ENCODE data around the gene CST8.

CST8 gene

DNA sequence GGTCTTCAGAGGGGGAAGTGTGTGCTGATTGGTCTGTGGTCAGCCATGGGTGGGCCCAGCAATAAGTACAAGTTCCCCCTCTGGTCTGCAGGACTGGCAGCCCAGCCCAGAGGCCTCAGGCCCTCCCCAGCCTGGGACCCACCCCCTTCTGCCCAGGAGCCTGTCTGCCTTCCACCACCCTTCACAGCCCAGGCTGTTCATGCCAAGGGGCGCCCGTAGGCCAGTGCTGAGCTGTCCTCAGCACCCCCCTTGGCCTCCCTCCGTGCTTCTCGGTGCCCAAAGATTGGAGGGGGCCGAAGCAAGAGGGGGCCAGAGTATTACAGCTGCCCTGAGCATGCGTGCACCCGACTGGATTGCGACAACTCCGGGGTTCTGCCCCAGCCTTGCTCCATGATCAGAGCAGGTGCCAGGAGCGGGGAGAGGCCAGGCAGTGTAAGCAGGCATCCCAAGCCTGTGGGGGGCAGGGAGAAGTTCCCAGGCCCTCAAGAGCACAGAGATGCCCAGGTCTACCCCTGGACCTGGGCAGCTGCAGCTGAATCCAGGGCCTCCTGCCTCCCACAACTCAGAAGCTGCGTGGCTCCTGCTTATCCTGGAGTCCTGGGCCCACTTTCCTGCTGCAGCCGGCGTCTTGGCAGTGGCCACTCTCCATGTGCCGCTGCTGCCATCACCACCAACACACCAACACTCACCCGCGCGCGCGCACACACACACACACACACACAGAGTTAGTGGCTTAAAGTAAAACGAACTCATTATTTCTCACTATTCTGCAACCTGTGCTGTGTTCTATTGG lies 44.1 kb downstream of the CST8 start:
- H3K4me3 ChIP-seq (ENCODE audit: low read depth, low read length): no peak overlapping the region
- no peak for DNase-seq (ENCODE audit: low read depth)
- TF ChIP-seq POLR2A (IDR thresholded peaks at IDR 0.05; ENCODE audit: extremely low read depth, insufficient read length) (no peak), MYC (IDR thresholded peaks at IDR 0.05; ENCODE audit: low read depth, low read length) (no peak)
- TF ChIP-seq, protein P1, sequence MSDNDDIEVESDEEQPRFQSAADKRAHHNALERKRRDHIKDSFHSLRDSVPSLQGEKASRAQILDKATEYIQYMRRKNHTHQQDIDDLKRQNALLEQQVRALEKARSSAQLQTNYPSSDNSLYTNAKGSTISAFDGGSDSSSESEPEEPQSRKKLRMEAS (IDR thresholded peaks at IDR 0.05; ENCODE audit: low read depth, low read length): no peak

DNA sequence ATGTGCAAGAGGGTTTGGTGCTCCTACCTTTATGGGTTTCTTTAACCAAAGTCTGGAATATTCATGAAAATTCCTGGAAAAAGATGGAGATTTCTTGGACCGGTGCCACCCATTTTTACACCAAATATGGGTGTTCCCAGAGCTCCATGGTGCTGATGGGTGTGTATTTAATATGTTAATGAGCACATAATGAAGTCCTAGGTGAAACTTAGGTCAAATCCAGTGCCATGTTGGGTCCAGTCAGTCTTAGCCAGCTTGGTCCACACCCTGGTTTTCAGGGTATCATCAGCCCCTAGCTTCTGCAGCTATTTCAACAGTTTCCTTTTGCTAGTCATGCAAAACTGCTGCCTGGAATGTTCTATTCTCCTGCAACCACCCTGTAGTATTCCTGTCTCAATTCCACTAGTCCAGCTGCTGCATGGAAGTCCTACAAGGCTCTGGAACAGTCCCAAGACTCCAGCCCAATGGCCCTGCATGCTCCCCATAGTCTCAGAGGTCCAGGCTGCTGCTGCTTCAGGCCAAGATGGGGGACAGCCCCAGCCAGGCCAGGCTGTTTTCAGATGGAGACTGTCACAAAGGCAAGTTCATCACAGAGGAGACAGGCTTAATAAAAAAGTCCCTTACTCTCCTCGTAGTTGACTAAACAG lies 45.5 kb downstream of the CST8 start:
- no peak overlapping the region for H3K4me3 ChIP-seq (ENCODE audit: low read depth, low read length)
- no peak for DNase-seq (ENCODE audit: low read depth)
- TF ChIP-seq MYC (IDR thresholded peaks at IDR 0.05; ENCODE audit: low read depth, low read length) (no peak), POLR2A (IDR thresholded peaks at IDR 0.05; ENCODE audit: extremely low read depth, insufficient read length) (no peak)
- TF ChIP-seq, protein P2, sequence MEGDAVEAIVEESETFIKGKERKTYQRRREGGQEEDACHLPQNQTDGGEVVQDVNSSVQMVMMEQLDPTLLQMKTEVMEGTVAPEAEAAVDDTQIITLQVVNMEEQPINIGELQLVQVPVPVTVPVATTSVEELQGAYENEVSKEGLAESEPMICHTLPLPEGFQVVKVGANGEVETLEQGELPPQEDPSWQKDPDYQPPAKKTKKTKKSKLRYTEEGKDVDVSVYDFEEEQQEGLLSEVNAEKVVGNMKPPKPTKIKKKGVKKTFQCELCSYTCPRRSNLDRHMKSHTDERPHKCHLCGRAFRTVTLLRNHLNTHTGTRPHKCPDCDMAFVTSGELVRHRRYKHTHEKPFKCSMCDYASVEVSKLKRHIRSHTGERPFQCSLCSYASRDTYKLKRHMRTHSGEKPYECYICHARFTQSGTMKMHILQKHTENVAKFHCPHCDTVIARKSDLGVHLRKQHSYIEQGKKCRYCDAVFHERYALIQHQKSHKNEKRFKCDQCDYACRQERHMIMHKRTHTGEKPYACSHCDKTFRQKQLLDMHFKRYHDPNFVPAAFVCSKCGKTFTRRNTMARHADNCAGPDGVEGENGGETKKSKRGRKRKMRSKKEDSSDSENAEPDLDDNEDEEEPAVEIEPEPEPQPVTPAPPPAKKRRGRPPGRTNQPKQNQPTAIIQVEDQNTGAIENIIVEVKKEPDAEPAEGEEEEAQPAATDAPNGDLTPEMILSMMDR (IDR thresholded peaks at IDR 0.05; ENCODE audit: low read depth, low read length): no peak
- TF ChIP-seq, protein P1 (IDR thresholded peaks at IDR 0.05; ENCODE audit: low read depth, low read length): no peak

DNA sequence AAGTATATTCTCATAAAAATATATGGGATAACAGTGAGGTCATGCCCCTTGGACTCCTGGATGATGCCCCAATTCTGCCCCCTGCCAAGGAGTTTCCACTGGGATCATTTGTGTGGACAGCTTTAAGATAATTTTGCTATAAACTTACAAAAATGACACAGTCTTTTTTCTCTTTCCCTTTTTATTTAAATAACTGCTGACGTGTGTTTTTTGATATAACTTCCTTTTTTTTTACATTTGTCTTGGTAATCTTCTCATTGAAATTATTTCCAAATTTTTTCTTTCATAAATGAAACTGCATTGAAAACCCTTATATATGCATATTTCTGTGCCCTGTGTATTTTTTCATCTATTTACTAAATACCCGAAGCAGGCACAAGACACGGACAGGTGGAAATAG lies 46.1 kb downstream of the CST8 start:
- TF ChIP-seq POLR2A (IDR thresholded peaks at IDR 0.05; ENCODE audit: extremely low read depth, insufficient read length) (no peak), MYC (IDR thresholded peaks at IDR 0.05; ENCODE audit: low read depth, low read length) (no peak)
- TF ChIP-seq, protein P1 (IDR thresholded peaks at IDR 0.05; ENCODE audit: low read depth, low read length): no peak
- TF ChIP-seq, protein P2 (IDR thresholded peaks at IDR 0.05; ENCODE audit: low read depth, low read length): no peak
- DNase-seq (ENCODE audit: low read depth): no peak
- H3K4me3 ChIP-seq (ENCODE audit: low read depth, low read length): no peak overlapping the region

DNA sequence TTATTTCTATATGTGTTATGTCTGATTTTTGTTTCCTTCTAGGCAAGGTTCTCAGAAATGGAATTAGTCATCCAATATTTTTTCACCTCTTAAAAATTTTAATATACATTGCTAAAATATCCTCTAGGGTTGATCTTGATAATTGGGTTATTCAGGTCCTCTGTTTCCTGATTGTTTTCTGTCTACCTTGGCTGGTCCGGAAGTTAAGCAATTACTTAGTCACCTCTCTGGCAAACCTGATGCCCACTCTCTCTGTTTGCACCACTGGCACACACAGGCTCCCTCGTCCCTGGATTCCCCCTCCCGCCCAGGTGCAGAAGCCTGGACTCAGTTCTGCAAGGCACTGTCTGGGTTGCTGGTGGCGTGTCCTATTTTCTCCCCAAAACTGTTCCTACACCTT lies 49.7 kb downstream of the CST8 start:
- H3K4me3 ChIP-seq (ENCODE audit: low read depth, low read length): no peak overlapping the region
- no peak for TF ChIP-seq POLR2A (IDR thresholded peaks at IDR 0.05; ENCODE audit: extremely low read depth, insufficient read length)
- TF ChIP-seq, protein P2 (IDR thresholded peaks at IDR 0.05; ENCODE audit: low read depth, low read length): no peak
- TF ChIP-seq MYC (IDR thresholded peaks at IDR 0.05; ENCODE audit: low read depth, low read length): no peak
- TF ChIP-seq, protein P1 (IDR thresholded peaks at IDR 0.05; ENCODE audit: low read depth, low read length): no peak
- DNase-seq (ENCODE audit: low read depth): no peak

DNA sequence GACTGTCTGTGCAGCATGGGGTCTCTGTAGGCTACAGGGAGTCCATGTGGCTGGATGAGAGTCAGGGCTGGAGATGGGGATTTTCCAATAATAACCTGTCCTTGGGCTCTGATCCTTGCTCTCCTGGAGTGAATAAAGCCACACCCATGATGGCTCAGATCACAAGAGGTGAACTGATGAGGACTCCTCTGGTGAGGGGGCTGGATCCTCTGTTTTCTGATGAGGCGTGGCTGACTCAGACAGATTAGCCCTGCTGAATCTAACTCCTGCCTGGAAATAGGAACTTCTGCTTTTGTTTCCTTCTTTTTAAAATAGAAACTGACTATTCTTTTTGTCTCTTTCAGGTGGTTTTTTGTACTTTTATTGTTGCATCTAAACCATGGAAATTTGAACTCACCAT lies 50.4 kb downstream of the CST8 start:
- no peak overlapping the region for H3K4me3 ChIP-seq (ENCODE audit: low read depth, low read length)
- peak; percentile 20 for DNase-seq (ENCODE audit: low read depth)
- TF ChIP-seq, protein P2 (IDR thresholded peaks at IDR 0.05; ENCODE audit: low read depth, low read length): no peak
- TF ChIP-seq, protein P1 (IDR thresholded peaks at IDR 0.05; ENCODE audit: low read depth, low read length): no peak
- TF ChIP-seq MYC (IDR thresholded peaks at IDR 0.05; ENCODE audit: low read depth, low read length) (no peak), POLR2A (IDR thresholded peaks at IDR 0.05; ENCODE audit: extremely low read depth, insufficient read length) (no peak)

DNA sequence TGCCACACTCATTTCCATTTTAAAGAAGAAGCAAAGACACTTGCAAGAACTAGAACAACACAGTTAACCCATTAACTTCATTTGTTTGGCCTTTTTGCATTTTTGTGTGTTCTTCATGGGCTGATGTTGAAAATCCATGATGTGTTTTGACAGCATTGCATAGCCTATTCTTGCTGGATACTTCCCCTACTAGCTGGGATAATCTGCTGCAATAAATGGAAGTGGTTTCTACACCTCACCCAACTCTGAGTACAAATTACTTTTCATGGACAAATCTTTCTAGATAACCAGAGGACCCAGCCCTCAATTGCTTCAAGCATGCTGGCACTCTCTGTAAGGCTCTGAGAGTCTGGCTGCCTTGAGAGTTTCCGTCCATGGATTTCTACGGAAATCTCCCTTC lies 50.9 kb downstream of the CST8 start:
- TF ChIP-seq, protein P2 (IDR thresholded peaks at IDR 0.05; ENCODE audit: low read depth, low read length): no peak
- H3K4me3 ChIP-seq (ENCODE audit: low read depth, low read length): no peak overlapping the region
- no peak for DNase-seq (ENCODE audit: low read depth)

All from NB4 (cell line).